ENCODE results near the gene CDK5RAP3. TPM values are rescaled to one million over a fixed set of nuclear protein-coding genes. Genes with fewer than 3 reads are reported as not detected.

CDK5RAP3 gene
- total and polyA plus RNA-seq, 2 donors (not counting 3 experiments of a cell fraction or from before 2014, with no cell fraction given), result 109 to 139 TPM

GRCh38 chr17:48006936-48007709, 36.2 kb downstream of the CDK5RAP3 start:
- H3K4me3 ChIP-seq (replicated peaks in 1 of 3; ENCODE audit: insufficient read depth in 1 of 3, low read depth in 1 of 3, low read length in 3 of 3), result no peak overlapping the region
- intact Hi-C loops (cut with micrococcal nuclease) (no loop called here), dilution Hi-C loops (cut with MboI; ENCODE audit: extremely low pct_ligation_motif_present, low sequenced_read_pairs) (no loop called here)
- peaks cover 0 to 2% of the 10 kb centered on the region in 2 experiments for H3K27me3 ChIP-seq (ENCODE audit: control insufficient read depth in 2 of 2, insufficient read depth in 2 of 2, low read length in 2 of 2)
- H3K9me3 ChIP-seq (replicated peaks; ENCODE audit: control insufficient read depth, insufficient read depth, low read length), result no peaks in the 10 kb centered on the region
- ChIA-PET POLR2A (interaction anchor here (0.7 kb wide), 1 partner anchor 15 kb away, joined by 3 read pairs; no protein-coding TSS in a partner anchor), CTCF (interaction anchor here (1.0 kb wide), 1 partner anchor 9 kb away, joined by 3 read pairs; no protein-coding TSS in a partner anchor)
- no peaks in the 10 kb centered on the region for H3K9me1 ChIP-seq (replicated peaks; ENCODE audit: control insufficient read depth, extremely low read depth, insufficient read depth, low read length)
- no peaks in the 10 kb centered on the region for H3K36me3 ChIP-seq (ENCODE audit: control insufficient read depth in 2 of 2, extremely low read depth in 1 of 2, insufficient read depth in 2 of 2, low read length in 2 of 2)
- no peak for TF ChIP-seq MYC (IDR thresholded peaks at IDR 0.05; ENCODE audit: low read depth, low read length)
- no peak for TF ChIP-seq JUN (IDR thresholded peaks at IDR 0.05; ENCODE audit: borderline replicate concordance, insufficient read depth, insufficient read length, low read depth)
- TF ChIP-seq POLR2AphosphoS5 (IDR thresholded peaks at IDR 0.05; ENCODE audit: insufficient read depth, low read depth, low read length), result no peak
- TF ChIP-seq GATA2 (IDR thresholded peaks at IDR 0.05; ENCODE audit: insufficient read depth, insufficient read length, low read depth, low read length), result no peak
- no peak for TF ChIP-seq FOS (IDR thresholded peaks at IDR 0.05; ENCODE audit: borderline replicate concordance, insufficient read depth, low read length)
- TF ChIP-seq EZH2 (IDR thresholded peaks at IDR 0.05; ENCODE audit: borderline replicate concordance, low read depth, low read length, severe bottlenecking), result no peak
- TF ChIP-seq, protein P1, sequence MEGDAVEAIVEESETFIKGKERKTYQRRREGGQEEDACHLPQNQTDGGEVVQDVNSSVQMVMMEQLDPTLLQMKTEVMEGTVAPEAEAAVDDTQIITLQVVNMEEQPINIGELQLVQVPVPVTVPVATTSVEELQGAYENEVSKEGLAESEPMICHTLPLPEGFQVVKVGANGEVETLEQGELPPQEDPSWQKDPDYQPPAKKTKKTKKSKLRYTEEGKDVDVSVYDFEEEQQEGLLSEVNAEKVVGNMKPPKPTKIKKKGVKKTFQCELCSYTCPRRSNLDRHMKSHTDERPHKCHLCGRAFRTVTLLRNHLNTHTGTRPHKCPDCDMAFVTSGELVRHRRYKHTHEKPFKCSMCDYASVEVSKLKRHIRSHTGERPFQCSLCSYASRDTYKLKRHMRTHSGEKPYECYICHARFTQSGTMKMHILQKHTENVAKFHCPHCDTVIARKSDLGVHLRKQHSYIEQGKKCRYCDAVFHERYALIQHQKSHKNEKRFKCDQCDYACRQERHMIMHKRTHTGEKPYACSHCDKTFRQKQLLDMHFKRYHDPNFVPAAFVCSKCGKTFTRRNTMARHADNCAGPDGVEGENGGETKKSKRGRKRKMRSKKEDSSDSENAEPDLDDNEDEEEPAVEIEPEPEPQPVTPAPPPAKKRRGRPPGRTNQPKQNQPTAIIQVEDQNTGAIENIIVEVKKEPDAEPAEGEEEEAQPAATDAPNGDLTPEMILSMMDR (IDR thresholded peaks at IDR 0.05; ENCODE audit: extremely low read depth in 1 of 2, insufficient read depth in 1 of 2, low read depth in 1 of 2, low read length in 2 of 2), result no peak
- TF ChIP-seq, protein P2, sequence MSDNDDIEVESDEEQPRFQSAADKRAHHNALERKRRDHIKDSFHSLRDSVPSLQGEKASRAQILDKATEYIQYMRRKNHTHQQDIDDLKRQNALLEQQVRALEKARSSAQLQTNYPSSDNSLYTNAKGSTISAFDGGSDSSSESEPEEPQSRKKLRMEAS (IDR thresholded peaks at IDR 0.05; ENCODE audit: insufficient read depth, insufficient read length), result no peak
- no peak for TF ChIP-seq POLR2A (IDR thresholded peaks at IDR 0.05; ENCODE audit: low read depth, low read length)
- no peak for FAIRE-seq
- no peak for DNase-seq (ENCODE audit: low read depth, low spot score)
- H4K20me1 ChIP-seq (replicated peaks; ENCODE audit: control insufficient read depth, extremely low read depth, insufficient read depth, low read length), result no peaks in the 10 kb centered on the region
- H3K4me1 ChIP-seq (ENCODE audit: control insufficient read depth, extremely low read depth, insufficient read depth, low read length), result peaks cover 32% of the 10 kb centered on the region
- H2AFZ ChIP-seq (ENCODE audit: low read depth, low read length), result no peak overlapping the region
- no peak overlapping the region for H3K27ac ChIP-seq (ENCODE audit: insufficient read depth, low read depth, low read length)
- H3K79me2 ChIP-seq (ENCODE audit: control insufficient read depth, insufficient read depth, low read length), result no peaks in the 10 kb centered on the region
- no TSS peak for BruUV-seq (replicated peaks)
- H3K9ac ChIP-seq (replicated peaks; ENCODE audit: extremely low read depth, insufficient read depth, low read length), result no peak overlapping the region
- H3K4me2 ChIP-seq (ENCODE audit: insufficient read depth, low read length), result no peak overlapping the region
